ENCODE data around the gene PGF.

- TF ChIP-seq CTCF (IDR thresholded peaks at IDR 0.05; ENCODE audit: low read depth, low read length, missing input control) (no peak), TAF1 (conservative IDR thresholded peaks at IDR 0.05) (no peak), JUND (IDR thresholded peaks at IDR 0.05) (no peak), YY1 (IDR thresholded peaks at IDR 0.05) (no peak), MAX (IDR thresholded peaks at IDR 0.05) (no peak), RAD21 (IDR thresholded peaks at IDR 0.05) (no peak), ATF3 (IDR thresholded peaks at IDR 0.05) (no peak)
These were observed 25.0 kb upstream of the PGF start for GRCh38 chr14:74980398-74980730.

All from liver (tissue), 3 donors.